Endodermal cell (in vitro differentiated cells): ENCODE measurements around the gene DCXR. TPM values are rescaled to one million over a fixed set of nuclear protein-coding genes. Genes with fewer than 3 reads are reported as not detected.
A peak's percentile ranks its signal among the peaks of the same experiment; 100 is the strongest.

Source experiments
- DNase-seq: peaks from one replicate; pipeline ENCODE4 v3.0.0-alpha.2; 2017
- H3K27ac ChIP-seq: 2 replicates; pipeline ENCODE4 v1.5.1; 2013; ENCODE audit warnings: mild to moderate bottlenecking, low read depth, low read length, moderate library complexity
- H3K27me3 ChIP-seq: 2 replicates; pipeline ENCODE4 v1.6.1; 2013; ENCODE audit warnings: mild to moderate bottlenecking, low read length, moderate library complexity; ENCODE audit not compliant: insufficient read depth, control insufficient read depth, poor library complexity, severe bottlenecking
- H3K36me3 ChIP-seq: 2 replicates; pipeline ENCODE4 v1.7.0; 2013; ENCODE audit warnings: mild to moderate bottlenecking, low read length, moderate library complexity; ENCODE audit not compliant: control insufficient read depth, insufficient read depth
- H3K4me1 ChIP-seq: one replicate; pipeline ENCODE4 v1.7.0; 2013; ENCODE audit warnings: low read length; ENCODE audit not compliant: control insufficient read depth, insufficient read depth
- H3K4me3 ChIP-seq: 2 replicates; pipeline ENCODE4 v1.5.1; 2013; ENCODE audit warnings: mild to moderate bottlenecking, low read length, moderate library complexity
- H3K9ac ChIP-seq: 2 replicates; pipeline ENCODE4 v1.6.1; 2013; ENCODE audit warnings: mild to moderate bottlenecking, low read length, moderate library complexity; ENCODE audit not compliant: poor library complexity, severe bottlenecking; ENCODE audit errors: extremely low read depth
- H3K9me3 ChIP-seq: 2 replicates; pipeline ENCODE4 v1.6.1; 2013; ENCODE audit warnings: mild to moderate bottlenecking, low read length, moderate library complexity; ENCODE audit not compliant: control insufficient read depth
- H3K27ac Mint-ChIP-seq: 2 replicates; pipeline ENCODE4 v1.8.0; 2020; ENCODE audit warnings: mixed read lengths
- H3K27me3 Mint-ChIP-seq: 2 replicates; pipeline ENCODE4 v1.8.0; 2021; ENCODE audit warnings: mild to moderate bottlenecking, mixed read lengths; ENCODE audit not compliant: insufficient read depth
- H3K36me3 Mint-ChIP-seq: 2 replicates; pipeline ENCODE4 v1.8.0; 2020; ENCODE audit warnings: low read depth, mixed read lengths
- H3K4me1 Mint-ChIP-seq: 2 replicates; pipeline ENCODE4 v1.8.0; 2020; ENCODE audit warnings: mixed read lengths
- H3K4me3 Mint-ChIP-seq: 2 replicates; pipeline ENCODE4 v1.8.0; 2020; ENCODE audit warnings: mild to moderate bottlenecking, moderate library complexity, mixed read lengths
- H3K9me3 Mint-ChIP-seq: 2 replicates; pipeline ENCODE4 v1.8.0; 2020; ENCODE audit warnings: mild to moderate bottlenecking, mixed read lengths
- CTCF ChIP-seq: fragments of 200-600 bp; sonication (generic); conservative IDR thresholded peaks from 2 replicates; pipeline ENCODE4 v1.5.0; 2021; ENCODE audit warnings: antibody characterized with exemption, mild to moderate bottlenecking
- WGBS, 2 experiments: methylation state at CpG; one replicate each; pipeline versions ENCODE4 v1.1.5 to v1.1.7; 2013; ENCODE audit warnings: missing lambda C conversion rate in 2 of 2, mixed read lengths in 1 of 2; ENCODE audit not compliant: insufficient coverage in 1 of 2, insufficient read length in 1 of 2; 5-methylcytosine and 5-hydroxymethylcytosine counted together
- total RNA-seq, 2 donors: library from RNA; stranded (reverse); fragmentation: NEBNext Ultra II Directional in 1 of 2; extraction: Animal tissue kit (Norgen Biotek cat#: 25700) in 1 of 2; gene quantifications; 2 replicates in 1 of 2; 3 replicates in 1 of 2; pipeline ENCODE4 v1.2.1, GENCODE V29; 2021

The DCXR gene
- total RNA-seq, 2 donors from 2014 or later: 73.8 to 83.6 TPM

- Histone ChIP-seq H3K27ac (no peak overlapping the region), H3K4me1 (no peaks in the 10 kb centered on the region), H3K9ac (no peak overlapping the region), H3K4me3 (no peak overlapping the region), H3K36me3 (no peaks in the 10 kb centered on the region), H3K9me3 (no peaks in the 10 kb centered on the region), H3K27me3 (no peaks in the 10 kb centered on the region)
- Mint-ChIP-seq H3K36me3 (peaks cover 12% of the 10 kb centered on the region), H3K9me3 (no peaks in the 10 kb centered on the region), H3K27ac (peak overlapping the region; percentile 32), H3K4me1 (no peaks in the 10 kb centered on the region), H3K27me3 (no peaks in the 10 kb centered on the region), H3K4me3 (no peak overlapping the region)
- no peak for DNase-seq
- TF ChIP-seq CTCF: no peak
- WGBS, 2 experiments: 95 to 96% methylated on average over 15 to 30 of the region's 30 CpGs
Observed at GRCh38 chr17:81996757-81997441, 40.6 kb downstream of the DCXR start.

GRCh38 chr17:81996232-81996756 lies 41.2 kb downstream of the DCXR start:
- Histone ChIP-seq H3K27ac (no peak overlapping the region), H3K36me3 (no peaks in the 10 kb centered on the region), H3K4me1 (no peaks in the 10 kb centered on the region), H3K4me3 (no peak overlapping the region), H3K27me3 (no peaks in the 10 kb centered on the region), H3K9me3 (no peaks in the 10 kb centered on the region), H3K9ac (no peak overlapping the region)
- Mint-ChIP-seq H3K4me1 (no peaks in the 10 kb centered on the region), H3K9me3 (no peaks in the 10 kb centered on the region), H3K27me3 (no peaks in the 10 kb centered on the region), H3K27ac (peak overlapping the region; percentile 64), H3K4me3 (no peak overlapping the region), H3K36me3 (peaks cover 12% of the 10 kb centered on the region)
- 96 to 98% methylated on average over 24 to 28 of the region's 28 CpGs for WGBS, 2 experiments
- DNase-seq: no peak
- TF ChIP-seq CTCF: no peak

DNA sequence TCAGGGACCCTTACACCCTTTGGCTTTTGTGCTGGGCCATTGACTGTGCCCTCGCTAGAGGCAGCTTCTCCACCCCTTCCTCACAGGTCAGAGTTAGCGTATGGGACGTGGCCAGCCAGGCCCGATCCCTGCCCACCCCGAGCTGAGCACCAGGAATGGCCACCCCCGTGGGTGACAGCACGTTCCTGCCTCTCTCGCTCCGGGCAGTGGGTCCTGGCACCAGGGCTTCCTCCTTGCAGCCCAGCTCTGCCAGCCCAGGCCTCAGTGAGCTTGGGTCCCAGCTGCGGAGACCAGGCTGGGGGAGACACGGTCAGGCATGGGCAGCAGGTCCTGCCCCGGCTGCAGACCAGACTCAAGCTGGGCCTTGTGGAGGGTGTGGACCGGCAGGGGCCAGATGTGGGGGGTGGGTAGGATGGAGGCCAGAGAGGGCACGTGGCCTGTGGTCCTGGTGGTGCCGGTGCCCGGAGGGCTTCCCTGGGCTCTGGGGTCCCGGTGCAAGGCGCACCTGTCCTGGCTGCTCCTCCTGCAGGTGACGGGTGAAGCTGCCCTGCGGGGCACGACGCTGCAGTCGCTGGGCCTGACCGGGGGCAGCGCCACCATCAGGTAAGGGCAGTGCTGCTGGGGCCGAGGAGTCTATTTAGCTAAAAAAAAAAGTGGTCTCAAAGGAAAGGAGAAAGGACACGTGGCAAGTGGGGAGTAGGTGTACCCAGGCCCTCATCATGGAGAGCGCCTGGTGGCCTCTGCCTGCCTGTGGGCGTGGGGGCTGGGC lies 41.9 kb downstream of the DCXR start:
- Mint-ChIP-seq H3K9me3 (no peaks in the 10 kb centered on the region), H3K4me1 (no peaks in the 10 kb centered on the region), H3K36me3 (peaks cover 15% of the 10 kb centered on the region), H3K27ac (peak overlapping the region; percentile 64), H3K27me3 (no peaks in the 10 kb centered on the region), H3K4me3 (no peak overlapping the region)
- H3K4me1 ChIP-seq: no peaks in the 10 kb centered on the region
- H3K4me3 ChIP-seq: no peak overlapping the region
- no peak overlapping the region for H3K27ac ChIP-seq
- no peaks in the 10 kb centered on the region for H3K27me3 ChIP-seq
- TF ChIP-seq CTCF: peak; percentile 56
- no peaks in the 10 kb centered on the region for H3K36me3 ChIP-seq
- DNase-seq: peak; percentile 87
- no peaks in the 10 kb centered on the region for H3K9me3 ChIP-seq
- H3K9ac ChIP-seq: no peak overlapping the region
- WGBS, 2 experiments: 95 to 96% methylated on average over 21 to 29 of the region's 29 CpGs
